ENCODE data around the gene C11orf97. TPM values are rescaled to one million over a fixed set of nuclear protein-coding genes. Genes with fewer than 3 reads are reported as not detected.

The C11orf97 gene
- total and polyA plus RNA-seq, 2 of the 8 experiments (the other 6 are each of a cell fraction or from before 2014, with no cell fraction given), result not detected

DNA sequence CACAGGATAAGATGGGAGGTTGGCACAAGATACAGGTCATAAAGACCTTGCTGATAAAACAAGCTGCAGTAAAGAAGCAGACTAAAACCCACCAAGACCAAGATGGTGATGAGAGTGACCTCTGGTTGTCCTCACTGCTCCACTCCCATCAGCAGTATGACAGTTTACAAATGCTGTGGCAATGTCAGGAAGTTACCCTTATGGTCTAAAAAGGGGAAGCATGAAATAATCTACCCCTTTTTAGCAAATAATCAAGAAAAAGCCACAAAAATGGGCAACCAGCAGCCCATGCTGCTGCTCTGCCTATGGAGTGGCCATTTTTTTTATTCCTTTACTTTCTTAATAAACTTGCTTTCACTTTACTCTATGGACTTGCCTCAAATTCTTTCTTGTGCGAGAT, 46.2 kb downstream of the C11orf97 start:
- CTCF ChIA-PET (ENCODE audit: partially characterized antibody), result interaction anchor here (0.8 to 1.3 kb wide), 5 partner anchors 37 to 340 kb away, joined by 3 read pairs; no protein-coding TSS in a partner anchor
- TF ChIP-seq RFX5 (IDR thresholded peaks at IDR 0.05; ENCODE audit: borderline replicate concordance, low read depth, low read length), result no peak

More for the DNA sequence above, 46.2 kb downstream of the C11orf97 start:
- no peaks in the 10 kb centered on the region for H3K79me1 ChIP-seq (ENCODE audit: low read depth, low read length)
- no peaks in the 10 kb centered on the region for H4K20me1 ChIP-seq (replicated peaks in 1 of 2; ENCODE audit: control insufficient read depth in 1 of 2, insufficient read depth in 2 of 2, low read length in 2 of 2)
- no peak overlapping the region for H3K18ac ChIP-seq (ENCODE audit: extremely low read depth, low read length)
- H3K4me1 ChIP-seq (replicated peaks in 1 of 4; ENCODE audit: control insufficient read depth in 3 of 4, insufficient read depth in 4 of 4, low read length in 3 of 4), result peaks cover 0 to 6% (median under 1%) of the 10 kb centered on the region in 4 experiments; a peak in 1 of 7 replicates
- no peak overlapping the region for H4K91ac ChIP-seq (replicated peaks; ENCODE audit: insufficient read length, low read length)
- H2BK12ac ChIP-seq (ENCODE audit: low read depth, low read length), result no peak overlapping the region
- no peaks in the 10 kb centered on the region for H3K23me2 ChIP-seq (ENCODE audit: low read depth, low read length)
- no peaks in the 10 kb centered on the region; a peak in 1 of 7 replicates for H3K27me3 ChIP-seq (replicated peaks in 1 of 4; ENCODE audit: control insufficient read depth in 3 of 4, extremely low read depth in 1 of 4, insufficient read depth in 3 of 4, low read length in 3 of 4)
- no peak overlapping the region for H3K14ac ChIP-seq (ENCODE audit: insufficient read length)
- no peak overlapping the region for H3K4me2 ChIP-seq (ENCODE audit: insufficient read depth in 1 of 2, low read depth in 2 of 2, low read length in 2 of 2)
- H3K56ac ChIP-seq (replicated peaks; ENCODE audit: insufficient read length, low read depth, low read length), result no peak overlapping the region
- H2AK5ac ChIP-seq (ENCODE audit: low read depth, low read length), result no peak overlapping the region
- no peak for FAIRE-seq
- WGBS, 2 experiments (ENCODE audit: extremely low coverage in 1 of 2, insufficient coverage in 1 of 2, insufficient read length in 1 of 2, insufficient replicate concordance in 2 of 2, low coverage in 1 of 2, low lambda C conversion rate in 2 of 2, missing lambda C conversion rate in 1 of 2), result 79% methylated on average over 1 of the region's 1 CpG; no CpG with 5 or more reads in 1 of the 2 experiments
- no peaks in the 10 kb centered on the region for H3K79me2 ChIP-seq (ENCODE audit: control insufficient read depth in 1 of 2, insufficient read depth in 2 of 2, low read length in 2 of 2)
- no peak overlapping the region for H2BK15ac ChIP-seq (ENCODE audit: low read length)
- H3K9me3 ChIP-seq (ENCODE audit: insufficient read depth in 2 of 2, low read depth in 1 of 2, low read length in 1 of 2), result no peaks in the 10 kb centered on the region
- no peak overlapping the region for H4K5ac ChIP-seq (ENCODE audit: insufficient read length, low read depth, low read length)
- H3K27ac ChIP-seq (ENCODE audit: low read depth, low read length), result no peak overlapping the region
- H3K36me3 ChIP-seq (ENCODE audit: control insufficient read depth in 2 of 4, insufficient read depth in 4 of 4, low read length in 3 of 4), result no peaks in the 10 kb centered on the region
- no peak overlapping the region for H2AFZ ChIP-seq (ENCODE audit: low read length)
- H2BK120ac ChIP-seq (replicated peaks; ENCODE audit: low read depth, low read length), result no peak overlapping the region
- DNase-seq (ENCODE audit: low read depth in 1 of 2, low spot score in 2 of 2), result no peak
- H3K23ac ChIP-seq (ENCODE audit: insufficient read length), result no peak overlapping the region
- no peak overlapping the region for H4K8ac ChIP-seq (ENCODE audit: extremely low read depth, insufficient read depth, low read length)
- no peak overlapping the region for H3K9ac ChIP-seq (replicated peaks in 1 of 4; ENCODE audit: extremely low read depth in 1 of 4, low read depth in 3 of 4, low read length in 3 of 4)
- H2BK5ac ChIP-seq (ENCODE audit: low read depth, low read length), result no peak overlapping the region
- no peak overlapping the region for H3K4ac ChIP-seq (replicated peaks; ENCODE audit: insufficient read length, low read depth, low read length)
- H3K4me3 ChIP-seq (ENCODE audit: extremely low read depth in 1 of 4, insufficient read depth in 2 of 4, low read depth in 3 of 4, low read length in 4 of 4), result no peak overlapping the region
- no peak overlapping the region for H2BK20ac ChIP-seq (ENCODE audit: low read length)
- POLR2A ChIA-PET (ENCODE audit: partially characterized antibody), result no interaction called here

Data from H1 (cell line).